Skeletal muscle tissue (tissue), 4 donors: Measurements from ENCODE around the gene ACTL10. TPM values are rescaled to one million over a fixed set of nuclear protein-coding genes. Genes with fewer than 3 reads are reported as not detected.

ENCODE experiments used
- H3K27ac ChIP-seq: one replicate; pipeline ENCODE4 v1.7.0; 2013; ENCODE audit warnings: mild to moderate bottlenecking, low read depth, low read length, inconsistent platforms
- H3K27me3 ChIP-seq, 3 donors: one replicate each; pipeline ENCODE4 v1.7.0; 2013; ENCODE audit warnings: low read length in 3 of 3; ENCODE audit not compliant: control insufficient read depth in 3 of 3, insufficient read depth in 3 of 3
- H3K36me3 ChIP-seq, 3 donors: one replicate each; pipeline ENCODE4 v1.7.0; 2013; ENCODE audit warnings: low read length in 3 of 3; ENCODE audit not compliant: control insufficient read depth in 3 of 3, insufficient read depth in 3 of 3
- H3K4me1 ChIP-seq, 3 donors: one replicate each; pipeline ENCODE4 v1.7.0; 2013; ENCODE audit warnings: low read length in 3 of 3, mild to moderate bottlenecking in 3 of 3; ENCODE audit not compliant: control insufficient read depth in 3 of 3, insufficient read depth in 3 of 3
- H3K4me3 ChIP-seq, 3 donors: one replicate each; pipeline ENCODE4 v1.7.0; 2013; ENCODE audit warnings: low read length in 3 of 3
- H3K9ac ChIP-seq, 3 donors: one replicate each; pipeline ENCODE4 v1.7.0; 2013; ENCODE audit warnings: low read length in 3 of 3, mild to moderate bottlenecking in 3 of 3, moderate library complexity in 2 of 3, low read depth in 1 of 3
- H3K9me3 ChIP-seq, 3 donors: one replicate each; pipeline ENCODE4 v1.7.0; 2013; ENCODE audit warnings: low read length in 3 of 3; ENCODE audit not compliant: control insufficient read depth in 3 of 3
- total RNA-seq: library from RNA; depleted of rRNA; stranded (reverse); fragments of >200 nt; gene quantifications from one replicate; pipeline ENCODE4 v1.2.3, GENCODE V29; 2014
- donor health status: Osteomylitis.

Gene ACTL10
- total RNA-seq, 1 donor from 2014 or later, result 1.0 TPM

DNA sequence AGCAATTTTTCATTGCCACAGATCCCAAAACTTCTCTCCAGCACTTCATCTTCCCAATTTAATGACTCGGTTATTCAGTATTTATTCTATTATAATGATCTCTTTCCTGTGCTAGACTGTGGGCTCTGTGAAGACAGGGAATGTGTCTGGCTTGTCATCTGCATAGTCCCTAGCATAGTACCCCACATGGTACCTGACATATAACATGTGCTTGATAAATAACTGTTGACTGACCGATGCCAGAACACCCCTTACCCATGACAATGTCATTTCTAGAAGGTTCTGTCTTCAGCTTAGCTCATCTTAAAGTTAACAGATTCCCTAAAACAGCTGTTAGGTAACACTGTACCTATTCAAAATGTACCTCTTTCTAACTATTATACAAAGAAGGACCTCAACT lies 49.8 kb downstream of the ACTL10 start:
- Histone ChIP-seq H3K27me3 (no peaks in the 10 kb centered on the region), H3K9me3 (no peaks in the 10 kb centered on the region), H3K9ac (no peak overlapping the region), H3K4me1 (peaks cover 10 to 15% (median 12%) of the 10 kb centered on the region in 3 donors), H3K36me3 (peaks cover 20 to 28% (median 27%) of the 10 kb centered on the region in 3 donors), H3K4me3 (no peak overlapping the region), H3K27ac (no peak overlapping the region)

Other genes starting within 250 kb of the ACTL10 start
- 36.5 TPM for gene SNTA1, start 223.2 kb upstream of the ACTL10 start, total RNA-seq
- 10.4 TPM for gene CBFA2T2, start 176.8 kb upstream of the ACTL10 start, total RNA-seq
- gene C20orf144, start 4.6 kb upstream of the ACTL10 start, total RNA-seq, result not detected
- gene NECAB3, start 7.5 kb downstream of the ACTL10 start, total RNA-seq, result 32.4 TPM
- 5.2 TPM for gene E2F1, start 19.4 kb downstream of the ACTL10 start, total RNA-seq
- gene PXMP4, start 53.4 kb downstream of the ACTL10 start, total RNA-seq, result 7.3 TPM
- gene ZNF341, start 65.1 kb downstream of the ACTL10 start, total RNA-seq, result 1.0 TPM
- gene CHMP4B, start 144.4 kb downstream of the ACTL10 start, total RNA-seq, result 24.0 TPM